ENCODE results near the gene SP140.
"Not testable (repeated sequence)": the region's sequence is repeated elsewhere in the genome, so short reads cannot be mapped to it uniquely, and the experiment has no call there.

The SP140 gene

DNA sequence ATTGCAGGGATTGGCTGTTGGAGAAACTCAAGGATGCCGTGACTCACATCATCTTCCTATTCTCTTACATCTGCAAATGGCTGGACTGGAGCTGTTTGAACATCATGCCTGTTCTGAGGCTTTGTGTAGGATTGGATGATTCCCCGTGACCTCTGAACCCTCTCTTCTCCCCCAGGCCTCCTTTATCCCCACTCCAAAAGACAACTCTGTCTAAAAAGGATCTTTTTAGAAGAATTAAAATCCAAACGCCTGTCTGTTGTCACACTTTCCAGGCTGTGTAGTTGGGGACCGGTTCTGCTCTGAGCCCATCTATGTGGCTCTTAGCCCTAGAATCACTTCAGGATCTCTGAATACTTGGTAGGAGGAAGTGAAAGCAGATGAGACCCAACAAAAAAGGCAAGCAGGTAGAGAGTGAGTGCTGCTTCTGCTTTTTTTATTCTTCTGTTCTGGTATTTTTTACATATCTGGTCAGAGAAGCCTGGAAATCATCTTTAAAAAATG, 565 bp downstream of the SP140 start:
- no peak for DNase-seq

- no peak for DNase-seq
These were observed 1.7 kb downstream of the SP140 start for GRCh38 chr2:230227216-230227615.

GRCh38 chr2:230230087-230230486, 4.6 kb downstream of the SP140 start:
- no peak for DNase-seq

- DNase-seq: no peak
These were observed 5.1 kb downstream of the SP140 start for GRCh38 chr2:230230496-230231200.

GRCh38 chr2:230231251-230231650, 5.7 kb downstream of the SP140 start:
- peak in 1 of 2 donors; percentile 13 for DNase-seq

DNA sequence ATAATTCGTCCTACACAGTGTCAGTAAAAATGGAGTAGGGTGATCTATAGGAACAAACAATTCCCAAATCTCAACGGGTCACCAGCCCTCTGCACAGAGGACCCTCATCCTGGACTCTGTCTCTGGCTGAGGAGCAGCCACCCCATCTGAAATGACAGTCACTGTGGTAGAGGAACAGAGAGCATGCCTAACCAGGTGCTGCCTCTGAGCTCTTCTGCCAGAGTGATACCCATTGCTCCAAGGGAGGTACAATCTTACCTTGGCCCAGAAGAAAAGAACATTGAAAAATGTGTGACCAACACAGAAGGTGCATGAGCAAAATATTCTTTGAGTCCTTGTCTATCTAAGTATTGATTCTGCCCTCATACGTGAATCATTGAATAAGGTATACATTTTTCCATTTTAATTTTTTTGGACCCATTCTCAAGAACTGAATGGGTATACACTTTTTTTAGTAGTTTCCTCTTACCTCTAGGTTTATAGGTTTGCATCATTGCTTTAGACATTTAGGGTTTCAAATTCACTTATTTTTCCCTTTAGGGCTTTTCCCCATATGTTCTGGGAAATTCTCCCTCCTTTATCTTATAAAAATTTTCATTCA, 8.7 kb downstream of the SP140 start:
- DNase-seq: no peak

DNA sequence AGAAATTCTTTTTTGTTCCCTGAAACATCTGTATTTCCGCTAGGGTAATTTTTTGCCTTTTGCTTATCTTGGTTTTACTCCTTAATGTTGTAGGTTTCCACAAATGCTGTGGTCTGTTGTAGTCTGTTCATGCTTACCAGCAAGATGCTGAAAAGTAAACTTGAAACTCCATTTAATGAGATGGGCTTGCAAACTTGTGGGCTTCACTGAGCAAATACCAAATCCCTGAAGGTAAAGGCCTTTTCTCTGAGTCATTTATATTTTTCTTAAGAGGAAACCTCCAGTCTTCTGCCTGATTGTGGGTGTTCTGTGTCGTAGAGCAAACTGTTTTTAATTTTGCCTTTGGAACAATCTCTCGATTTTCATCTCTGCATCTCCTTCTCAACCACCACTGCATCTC, 9.3 kb downstream of the SP140 start:
- no peak for DNase-seq

DNA sequence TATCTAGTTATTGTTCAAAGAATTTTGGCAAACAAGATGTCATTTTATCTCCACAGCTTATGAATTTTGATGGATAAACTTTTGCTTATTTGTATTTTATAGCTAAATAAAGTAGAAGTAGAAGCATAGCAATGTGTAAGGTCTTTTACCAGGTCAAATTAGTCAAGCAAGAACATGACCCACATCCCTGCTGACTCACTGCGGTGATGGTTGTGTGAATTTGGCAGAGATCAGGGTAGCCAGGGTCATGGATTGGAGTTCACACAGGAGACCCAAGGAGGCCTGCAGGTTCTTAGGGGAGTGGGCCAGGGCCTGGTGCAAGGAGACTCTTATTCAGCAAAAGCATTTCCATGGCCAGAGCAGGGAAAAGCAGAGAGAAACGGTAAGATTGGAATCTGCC, 18.7 kb downstream of the SP140 start:
- DNase-seq: no peak

GRCh38 chr2:230246206-230246605, 20.7 kb downstream of the SP140 start:
- no peak for DNase-seq

- DNase-seq: no peak
These were observed 24.7 kb downstream of the SP140 start for GRCh38 chr2:230250231-230250630.

DNA sequence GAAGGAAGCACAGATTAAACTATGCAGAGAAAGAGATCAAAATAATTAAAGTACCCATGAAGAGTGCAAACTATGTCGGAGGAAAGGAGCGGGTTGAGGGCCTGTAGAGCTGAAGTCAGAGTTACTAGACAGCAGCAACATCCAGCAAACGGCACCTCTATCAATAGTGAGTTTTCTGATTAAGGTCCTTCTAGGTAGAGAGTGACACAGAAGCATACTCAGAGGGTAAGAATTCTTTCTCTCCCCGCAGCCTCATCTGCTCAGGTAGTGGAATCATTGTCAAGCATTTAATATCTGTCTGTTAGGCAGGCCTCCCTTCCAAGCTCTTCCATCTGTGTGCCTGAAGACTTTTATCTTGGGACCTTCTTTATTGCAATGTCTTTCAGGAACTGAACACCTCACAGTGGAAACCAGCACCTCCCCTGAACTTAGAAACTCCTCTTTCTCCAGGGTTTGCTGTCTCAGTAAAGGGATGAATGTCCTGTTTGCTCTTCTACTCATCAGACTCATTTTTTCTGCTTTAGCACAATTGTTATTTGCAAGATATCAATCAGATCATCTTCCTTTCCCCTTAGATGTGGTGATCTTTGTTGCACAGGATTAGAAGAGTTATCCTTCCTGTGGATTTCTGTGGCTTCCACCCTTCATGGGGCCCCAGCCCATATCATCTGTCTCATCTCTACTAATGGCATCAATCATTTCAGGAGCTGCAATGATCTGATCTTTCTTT, 28.8 kb downstream of the SP140 start:
- no peak for DNase-seq

DNA sequence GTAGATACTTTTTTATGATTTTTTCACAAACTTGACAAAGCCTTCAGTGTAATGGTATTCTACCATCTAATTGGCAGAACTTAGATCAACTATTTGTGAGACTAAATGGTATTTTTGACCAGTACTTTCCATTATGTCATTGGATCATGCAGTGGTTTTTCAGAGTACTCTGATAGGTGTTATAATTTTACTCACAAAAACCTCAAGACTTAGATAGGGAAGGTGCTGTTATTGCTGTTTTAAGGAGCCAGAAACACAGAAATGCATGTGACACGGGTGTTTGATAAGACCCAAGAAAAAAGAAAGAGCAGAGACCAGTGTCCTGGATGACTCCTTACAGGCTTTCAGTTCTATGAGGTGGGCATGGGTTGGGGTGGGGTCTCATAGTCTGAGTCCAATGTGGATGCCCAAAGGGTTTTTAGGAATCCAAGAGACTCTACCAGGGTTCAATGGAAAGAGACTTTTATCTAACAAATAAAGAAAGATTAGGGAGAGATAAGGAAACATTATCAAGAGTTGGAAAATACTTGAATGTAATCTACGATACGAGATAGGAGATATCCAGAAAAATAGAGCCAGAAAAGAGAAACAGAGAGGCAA, 31.3 kb downstream of the SP140 start:
- DNase-seq: no peak

DNA sequence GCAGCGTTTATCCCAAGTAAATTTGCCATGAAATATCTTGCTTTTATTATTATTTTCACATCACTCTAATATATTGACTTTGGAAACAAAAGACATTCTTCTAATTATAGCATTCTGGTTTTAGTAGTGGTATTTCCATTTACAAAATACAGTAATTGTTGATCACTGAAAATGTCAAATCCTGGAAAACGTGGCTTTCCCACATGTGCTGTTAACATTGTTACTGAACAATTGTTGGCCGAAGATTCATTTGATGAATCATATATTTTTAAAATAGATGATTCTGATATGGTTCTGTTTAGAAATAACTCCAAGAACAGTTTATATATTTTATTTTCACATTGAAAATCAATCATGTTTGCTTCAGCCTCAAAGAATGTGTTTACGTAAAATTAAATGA, 32.9 kb downstream of the SP140 start:
- DNase-seq: no peak

DNA sequence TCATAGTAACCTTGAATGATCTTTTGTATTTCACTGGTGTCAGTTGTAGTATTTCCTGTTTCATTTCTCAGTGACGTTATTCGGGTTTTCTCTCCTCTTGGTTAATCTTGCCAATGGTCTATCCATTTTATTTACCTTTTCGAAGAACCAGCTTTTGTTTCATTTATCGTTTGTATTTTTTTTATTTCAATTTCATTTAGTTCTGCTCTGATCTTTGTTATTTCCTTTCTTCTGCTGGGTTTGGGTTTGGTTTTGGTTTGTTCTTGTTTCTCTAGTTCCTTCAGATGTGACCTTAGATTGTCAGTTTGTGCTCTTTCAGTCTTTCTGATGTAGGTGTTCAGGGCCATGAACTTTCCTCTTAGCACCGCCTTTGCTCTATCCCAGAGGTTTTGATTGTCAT, 36.7 kb downstream of the SP140 start:
- DNase-seq: no peak

- not testable (repeated sequence) for DNase-seq
These were observed 39.4 kb downstream of the SP140 start for GRCh38 chr2:230264945-230265344.

DNA sequence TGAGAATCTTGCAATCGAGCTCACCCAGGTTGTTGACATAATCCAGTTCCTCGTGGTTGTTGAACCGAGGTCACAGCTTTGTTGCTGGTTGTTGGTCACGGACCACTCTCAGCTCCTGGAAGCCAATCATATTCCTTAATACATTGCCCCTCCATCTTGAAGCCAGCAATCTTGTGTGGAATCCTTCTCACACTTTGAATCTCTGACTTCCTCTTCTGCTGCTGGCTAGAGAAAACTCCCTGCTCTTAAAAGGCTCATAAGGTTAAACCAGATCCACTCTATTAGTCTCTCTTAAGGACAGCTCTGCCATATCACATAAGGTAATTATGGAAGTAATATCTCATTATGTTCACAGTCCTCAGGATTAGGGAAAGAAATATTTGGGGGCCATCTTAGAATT, 41.1 kb downstream of the SP140 start:
- DNase-seq: no peak

DNA sequence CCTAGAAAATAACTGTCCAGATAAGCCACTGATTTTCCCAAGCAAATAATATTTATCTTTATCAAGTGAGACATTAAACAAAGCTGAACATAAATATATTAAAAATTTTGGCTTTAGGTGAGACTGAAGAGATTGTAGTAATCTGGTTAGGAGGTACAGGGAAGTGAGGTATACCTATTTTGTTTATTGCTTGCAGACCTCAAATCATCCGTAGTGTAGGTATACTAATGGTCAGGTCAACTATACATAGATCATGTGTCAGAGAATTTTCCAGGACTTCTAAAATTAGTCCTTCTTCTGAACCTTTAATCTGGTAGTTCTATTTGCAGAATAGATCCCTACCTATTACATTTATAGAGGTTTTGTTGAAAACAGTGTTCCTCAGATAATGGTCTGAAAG, 41.5 kb downstream of the SP140 start:
- DNase-seq: no peak

DNA sequence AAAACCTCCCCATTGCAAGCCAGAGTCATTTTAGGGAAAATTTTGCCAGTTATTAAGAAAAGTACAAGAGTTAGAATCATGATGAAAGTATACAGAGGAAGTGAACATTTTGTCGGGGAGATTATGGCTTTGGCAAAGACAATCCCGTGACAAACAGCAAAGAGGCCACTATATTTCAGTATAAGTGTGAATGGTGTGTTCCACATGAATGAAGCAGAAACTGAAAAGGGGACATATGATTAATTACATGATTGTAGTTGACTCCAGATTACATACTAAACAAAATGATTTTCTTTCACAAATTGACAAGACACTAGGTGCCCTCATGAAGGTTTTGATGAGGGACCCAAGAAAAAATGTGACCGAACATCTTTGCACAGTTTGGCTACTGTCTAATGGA, 42.0 kb downstream of the SP140 start:
- no peak for DNase-seq

DNA sequence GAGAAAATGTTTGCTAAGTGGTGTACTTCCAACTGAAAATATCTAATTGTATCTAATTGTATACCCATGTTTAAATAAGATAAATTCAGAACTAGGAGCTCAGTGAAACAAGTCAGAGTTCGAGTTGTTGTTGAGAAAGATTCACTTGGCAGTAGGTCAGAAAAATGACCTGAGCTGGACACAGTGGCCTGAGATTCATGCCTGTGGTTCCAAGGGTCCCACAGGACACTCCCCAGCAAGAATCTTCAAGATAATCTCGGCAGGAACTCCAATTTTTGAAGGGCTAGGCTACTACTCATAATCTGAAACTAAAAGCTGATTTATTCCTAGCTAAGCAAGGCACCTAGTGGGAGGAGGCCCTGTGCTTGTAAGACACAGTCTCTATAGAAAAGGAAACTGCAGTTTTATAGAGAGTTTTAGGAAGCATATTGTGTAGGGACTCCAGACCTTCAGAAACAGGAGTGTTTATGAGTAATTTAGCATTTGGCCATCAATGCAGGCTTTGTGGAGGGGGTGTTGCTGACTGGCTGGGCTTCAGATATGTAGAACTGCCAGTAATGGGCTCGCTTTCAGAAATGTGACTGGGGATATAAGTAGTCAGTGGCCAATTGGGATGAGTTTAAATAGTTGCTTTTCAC, 43.2 kb downstream of the SP140 start:
- no peak for DNase-seq

- no peak for DNase-seq
These were observed 44.2 kb downstream of the SP140 start for GRCh38 chr2:230269715-230270114.

- no peak for DNase-seq
These were observed 57.4 kb downstream of the SP140 start for GRCh38 chr2:230282936-230283335.

DNA sequence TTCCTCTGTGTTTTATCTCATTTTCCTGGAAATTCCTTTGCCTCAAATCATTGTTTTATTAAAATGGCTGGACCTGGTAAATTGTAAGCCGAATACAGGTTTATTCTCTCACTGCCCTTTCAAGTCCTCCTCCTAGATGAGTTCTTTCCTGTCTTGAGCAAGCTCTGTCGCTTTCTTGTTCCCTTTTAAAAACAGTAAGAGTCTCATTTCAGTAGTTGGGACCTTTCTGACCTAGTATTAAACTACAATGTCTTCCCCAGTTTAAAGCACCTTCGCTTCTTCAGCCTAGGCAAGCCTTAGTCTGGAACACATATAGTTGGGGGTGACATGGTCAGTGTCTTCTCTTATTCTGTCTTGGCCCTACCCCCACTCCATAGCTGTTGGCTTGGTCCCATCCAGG, 60.5 kb downstream of the SP140 start:
- DNase-seq: no peak

DNA sequence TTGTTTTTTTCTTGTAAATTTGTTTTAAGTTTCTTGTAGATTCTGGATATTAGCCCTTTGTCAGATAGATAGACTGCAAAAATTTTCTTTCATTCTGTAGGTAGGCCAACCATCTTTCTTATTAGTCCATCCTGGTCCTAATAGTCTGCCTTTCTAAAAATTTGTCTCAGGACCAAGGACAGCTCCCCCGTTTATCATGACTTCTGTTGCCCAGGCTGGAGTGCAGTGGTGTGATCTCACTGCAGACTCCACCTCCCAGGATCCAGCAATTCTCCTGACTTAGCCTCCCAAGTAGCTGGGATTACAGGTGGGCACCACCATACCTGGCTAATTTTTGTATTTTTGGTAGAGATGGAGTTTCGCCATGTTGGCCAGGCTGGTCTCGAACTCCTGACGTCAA, 63.8 kb downstream of the SP140 start:
- not testable (repeated sequence) for DNase-seq

Measured in bone marrow (tissue), 2 donors.